Keratinocyte (primary cell): ENCODE results near the gene SYNDIG1.

Experiments used
- EZH2 ChIP-seq: IDR thresholded peaks from one replicate; pipeline ENCODE4 v1.6.1; 2012; ENCODE audit warnings: inconsistent platforms, mild to moderate bottlenecking, low read length, moderate library complexity
- TF ChIP-seq, protein P1 (sequence below), 3 experiments: IDR thresholded peaks in 1 of 3; conservative IDR thresholded peaks in 1 of 3; optimal IDR thresholded peaks in 1 of 3; 2 replicates in 2 of 3; 3 replicates in 1 of 3; pipeline versions ENCODE3 to v1.5.1; 2011; ENCODE audit warnings: low read length in 3 of 3, mild to moderate bottlenecking in 3 of 3, moderate library complexity in 2 of 3, control low read depth in 1 of 3, inconsistent platforms in 1 of 3; ENCODE audit not compliant: insufficient read depth in 2 of 3; ENCODE audit errors: extremely low read depth in 1 of 3

- no peak for TF ChIP-seq EZH2
- TF ChIP-seq, protein P1, sequence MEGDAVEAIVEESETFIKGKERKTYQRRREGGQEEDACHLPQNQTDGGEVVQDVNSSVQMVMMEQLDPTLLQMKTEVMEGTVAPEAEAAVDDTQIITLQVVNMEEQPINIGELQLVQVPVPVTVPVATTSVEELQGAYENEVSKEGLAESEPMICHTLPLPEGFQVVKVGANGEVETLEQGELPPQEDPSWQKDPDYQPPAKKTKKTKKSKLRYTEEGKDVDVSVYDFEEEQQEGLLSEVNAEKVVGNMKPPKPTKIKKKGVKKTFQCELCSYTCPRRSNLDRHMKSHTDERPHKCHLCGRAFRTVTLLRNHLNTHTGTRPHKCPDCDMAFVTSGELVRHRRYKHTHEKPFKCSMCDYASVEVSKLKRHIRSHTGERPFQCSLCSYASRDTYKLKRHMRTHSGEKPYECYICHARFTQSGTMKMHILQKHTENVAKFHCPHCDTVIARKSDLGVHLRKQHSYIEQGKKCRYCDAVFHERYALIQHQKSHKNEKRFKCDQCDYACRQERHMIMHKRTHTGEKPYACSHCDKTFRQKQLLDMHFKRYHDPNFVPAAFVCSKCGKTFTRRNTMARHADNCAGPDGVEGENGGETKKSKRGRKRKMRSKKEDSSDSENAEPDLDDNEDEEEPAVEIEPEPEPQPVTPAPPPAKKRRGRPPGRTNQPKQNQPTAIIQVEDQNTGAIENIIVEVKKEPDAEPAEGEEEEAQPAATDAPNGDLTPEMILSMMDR (optimal IDR thresholded peaks at IDR 0.05 in 1 of 3, IDR thresholded peaks at IDR 0.05 in 1 of 3, conservative IDR thresholded peaks at IDR 0.05 in 1 of 3; ENCODE audit: extremely low read depth in 1 of 3, insufficient read depth in 2 of 3, low read length in 3 of 3), result no peak
Measured at GRCh38 chr20:24450624-24451376, 18.6 kb upstream of the SYNDIG1 start.
